Glutamatergic neuron (in vitro differentiated cells): ENCODE results near the gene KMT5B. TPM values are rescaled to one million over a fixed set of nuclear protein-coding genes. Genes with fewer than 3 reads are reported as not detected.

Experiments
- DNase-seq: peaks from one replicate; pipeline ENCODE4 v3.0.0; 2022
- H3K27ac Mint-ChIP-seq: one replicate; pipeline ENCODE4 v1.8.0; 2020; ENCODE audit warnings: mild to moderate bottlenecking, mixed read lengths, inconsistent platforms; ENCODE audit not compliant: unreplicated experiment
- H3K27me3 Mint-ChIP-seq: one replicate; pipeline ENCODE4 v1.8.0; 2020; ENCODE audit warnings: mild to moderate bottlenecking, moderate library complexity, mixed read lengths, inconsistent platforms; ENCODE audit not compliant: unreplicated experiment
- H3K36me3 Mint-ChIP-seq: one replicate; pipeline ENCODE4 v1.8.0; 2020; ENCODE audit warnings: mild to moderate bottlenecking, mixed read lengths, inconsistent platforms; ENCODE audit not compliant: unreplicated experiment
- H3K4me1 Mint-ChIP-seq: one replicate; pipeline ENCODE4 v1.8.0; 2020; ENCODE audit warnings: mild to moderate bottlenecking, low read depth, mixed read lengths, inconsistent platforms; ENCODE audit not compliant: unreplicated experiment
- H3K4me3 Mint-ChIP-seq: one replicate; pipeline ENCODE4 v1.8.0; 2020; ENCODE audit warnings: mild to moderate bottlenecking, mixed read lengths, inconsistent platforms; ENCODE audit not compliant: unreplicated experiment
- H3K9me3 Mint-ChIP-seq: one replicate; pipeline ENCODE4 v1.8.0; 2020; ENCODE audit warnings: mild to moderate bottlenecking, moderate library complexity, mixed read lengths, inconsistent platforms; ENCODE audit not compliant: unreplicated experiment
- CTCF ChIP-seq: fragments of 200-600 bp; sonication (generic); IDR thresholded peaks from one replicate; pipeline ENCODE4 v1.5.0; 2021; ENCODE audit not compliant: partially characterized antibody, unreplicated experiment
- total RNA-seq: library from RNA; stranded (reverse); fragmentation: NEBNext Ultra II Directional; extraction: Animal tissue kit (Norgen Biotek cat#: 25700); gene quantifications from one replicate; pipeline ENCODE4 v1.2.1, GENCODE V29; 2021; ENCODE audit not compliant: unreplicated experiment

Gene KMT5B
- total RNA-seq, 1 donor from 2014 or later: 77.4 TPM

DNA sequence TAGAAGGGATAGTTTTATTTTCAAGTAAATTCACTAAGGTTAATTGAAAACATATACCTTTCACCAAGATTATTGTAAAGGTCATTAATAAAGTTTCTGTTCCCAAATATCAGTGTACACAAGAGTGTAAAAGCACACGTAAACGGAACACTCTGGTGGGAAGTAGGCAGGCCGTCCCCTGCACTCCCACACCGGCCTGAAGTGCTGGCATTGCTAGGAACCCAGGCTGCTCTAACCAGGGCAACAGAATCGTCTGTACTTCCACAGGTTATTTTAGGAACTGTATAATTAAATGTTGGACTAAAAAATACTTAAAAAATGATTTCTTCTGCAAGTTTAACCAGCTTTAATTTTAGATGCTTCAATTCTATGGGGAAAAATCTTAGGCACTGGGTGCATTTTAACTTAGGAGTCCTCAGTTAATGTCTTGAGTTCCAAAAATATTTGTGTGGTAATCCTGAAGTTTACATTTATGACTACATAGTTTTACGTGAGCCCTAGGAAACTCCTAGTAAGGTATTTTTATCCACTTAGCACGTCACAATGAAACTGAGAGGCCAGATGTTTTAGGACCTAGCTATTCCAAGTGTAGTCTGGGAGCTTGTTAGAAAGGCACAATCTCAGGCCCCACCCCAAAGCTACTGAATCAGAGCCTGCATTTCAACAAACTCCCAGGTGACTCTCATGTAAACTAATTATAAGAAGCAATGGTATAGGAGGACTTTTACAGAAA lies 31.2 kb downstream of the KMT5B start:
- no peak for TF ChIP-seq CTCF
- no peak overlapping the region for H3K27ac Mint-ChIP-seq
- no peaks in the 10 kb centered on the region for H3K4me1 Mint-ChIP-seq
- no peaks in the 10 kb centered on the region for H3K9me3 Mint-ChIP-seq
- no peak overlapping the region for H3K4me3 Mint-ChIP-seq
- DNase-seq: no peak
- no peaks in the 10 kb centered on the region for H3K36me3 Mint-ChIP-seq
- H3K27me3 Mint-ChIP-seq: no peaks in the 10 kb centered on the region

DNA sequence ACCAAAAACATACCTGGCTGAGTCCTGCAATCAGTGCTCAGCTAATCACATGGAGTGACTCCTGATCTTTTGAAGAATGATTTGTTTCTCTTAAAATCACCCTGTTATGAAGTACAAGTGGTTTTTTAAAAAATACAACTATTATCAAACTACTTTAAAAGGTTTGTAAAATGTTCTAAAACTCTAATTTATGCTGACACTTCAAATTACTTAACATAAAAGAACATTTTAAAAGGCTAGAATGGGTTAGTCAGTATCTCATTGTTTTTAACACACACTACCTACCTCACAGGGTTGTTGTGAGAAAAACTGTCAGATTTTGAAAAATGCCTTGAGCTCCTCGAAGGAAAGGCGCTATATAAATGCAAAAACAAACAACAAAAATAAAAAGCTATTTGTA lies 33.2 kb downstream of the KMT5B start:
- H3K36me3 Mint-ChIP-seq: peaks cover 4% of the 10 kb centered on the region
- H3K27ac Mint-ChIP-seq: no peak overlapping the region
- DNase-seq: no peak
- no peaks in the 10 kb centered on the region for H3K4me1 Mint-ChIP-seq
- no peak overlapping the region for H3K4me3 Mint-ChIP-seq
- TF ChIP-seq CTCF: no peak
- no peaks in the 10 kb centered on the region for H3K9me3 Mint-ChIP-seq
- H3K27me3 Mint-ChIP-seq: no peaks in the 10 kb centered on the region

DNA sequence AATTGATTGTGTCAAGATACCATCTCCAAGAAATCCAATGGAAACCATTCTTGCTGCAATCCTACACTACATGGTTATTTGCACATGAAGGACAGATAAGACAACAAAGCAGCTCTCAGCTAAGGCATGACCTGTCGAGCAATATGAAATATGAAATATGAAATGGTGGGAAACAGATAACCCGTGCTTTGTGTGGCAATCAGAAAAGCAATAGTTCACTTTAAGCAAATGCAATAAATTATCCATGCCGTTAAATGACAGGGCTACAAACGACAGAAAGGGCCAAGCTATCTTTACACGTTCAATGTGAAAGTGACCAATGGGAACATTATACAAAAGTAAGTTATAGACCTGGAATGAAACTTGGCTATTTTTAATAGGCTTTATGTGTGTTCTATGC lies 35.2 kb downstream of the KMT5B start:
- H3K9me3 Mint-ChIP-seq: no peaks in the 10 kb centered on the region
- peaks cover 4% of the 10 kb centered on the region for H3K36me3 Mint-ChIP-seq
- no peaks in the 10 kb centered on the region for H3K27me3 Mint-ChIP-seq
- no peak for DNase-seq
- H3K4me1 Mint-ChIP-seq: no peaks in the 10 kb centered on the region
- H3K4me3 Mint-ChIP-seq: no peak overlapping the region
- H3K27ac Mint-ChIP-seq: no peak overlapping the region
- TF ChIP-seq CTCF: no peak

- no peak for TF ChIP-seq CTCF
- Mint-ChIP-seq H3K9me3 (no peaks in the 10 kb centered on the region), H3K36me3 (peaks cover 5% of the 10 kb centered on the region), H3K4me1 (no peaks in the 10 kb centered on the region), H3K27me3 (no peaks in the 10 kb centered on the region), H3K4me3 (no peak overlapping the region), H3K27ac (no peak overlapping the region)
- DNase-seq: no peak
Observed at GRCh38 chr11:68173926-68174325, 39.2 kb downstream of the KMT5B start.

DNA sequence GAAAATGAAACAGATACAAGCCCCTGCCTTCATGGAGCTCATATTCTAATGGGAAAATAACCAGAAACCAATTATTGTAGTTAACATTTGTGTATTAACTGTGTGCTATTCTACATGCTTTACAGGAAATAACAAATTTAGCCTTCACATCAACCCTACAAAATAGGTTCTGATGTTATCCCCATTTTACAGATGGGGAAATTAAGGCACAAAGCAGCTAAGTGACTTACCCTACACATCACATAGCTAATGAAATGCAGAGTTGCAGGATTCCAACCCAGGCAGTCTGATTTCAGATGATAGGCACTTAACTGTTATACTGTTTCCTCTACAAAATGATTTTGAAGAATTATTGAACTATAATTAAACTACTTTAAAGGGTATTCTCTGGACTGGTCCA lies 43.7 kb downstream of the KMT5B start:
- H3K4me1 Mint-ChIP-seq: no peaks in the 10 kb centered on the region
- no peak overlapping the region for H3K27ac Mint-ChIP-seq
- DNase-seq: no peak
- H3K9me3 Mint-ChIP-seq: no peaks in the 10 kb centered on the region
- no peak for TF ChIP-seq CTCF
- H3K27me3 Mint-ChIP-seq: peaks cover 2% of the 10 kb centered on the region
- H3K4me3 Mint-ChIP-seq: no peak overlapping the region
- peaks cover 5% of the 10 kb centered on the region for H3K36me3 Mint-ChIP-seq
